ENCODE results near the gene PANK4. TPM values are rescaled to one million over a fixed set of nuclear protein-coding genes. Genes with fewer than 3 reads are reported as not detected.

The PANK4 gene
- total and polyA plus RNA-seq, 12 donors = 26.1 to 56.4 (median 34.5) TPM

- Histone ChIP-seq H3K4me1 (peaks cover 0 to 10% (median 4%) of the 10 kb centered on the region in 9 donors), H3K4me3 (no peak overlapping the region), H3K27ac (no peak overlapping the region), H3K27me3 (peaks cover 0 to 63% (median 46%) of the 10 kb centered on the region in 7 donors), H3K9me3 (no peaks in the 10 kb centered on the region), H3K36me3 (no peaks in the 10 kb centered on the region)
- intact Hi-C loops (cut with DNase I) = no loop called here
- ATAC-seq (no peak), DNase-seq (no peak)
- 81 to 83% methylated on average over 18 of the region's 18 CpGs for WGBS, 2 donors
- no peak for TF ChIP-seq CTCF (IDR thresholded peaks at IDR 0.05)
Measured at GRCh38 chr1:2458687-2459086, 67.7 kb downstream of the PANK4 start.

Other genes with a start within 250 kb of the PANK4 start
- gene MORN1, start 135.0 kb downstream of the PANK4 start, total RNA-seq = 1 to 10 TPM; 3.5 to 7.6 (median 5.7) TPM
- gene MORN1, start 135.0 kb downstream of the PANK4 start, polyA plus RNA-seq = 1 to 10 TPM; 1.2 to 3.0 TPM
- 100 to 1,000 TPM in 1 of 10 donors, 10 to 100 TPM in 9; 70.1 to 107 (median 84.1) TPM for gene RER1, start 134.8 kb downstream of the PANK4 start, total RNA-seq
- gene RER1, start 134.8 kb downstream of the PANK4 start, polyA plus RNA-seq = 10 to 100 TPM; 55.5 to 77.0 TPM
- gene PEX10, start 114.0 kb downstream of the PANK4 start, total RNA-seq = 10 to 100 TPM; 14.6 to 26.0 (median 18.6) TPM
- 10 to 100 TPM; 13.7 to 19.1 TPM for gene PEX10, start 114.0 kb downstream of the PANK4 start, polyA plus RNA-seq
- under 1 TPM in 8 of 10 donors, not detected in 2; 0.06 to 0.51 (median 0.09) TPM for gene PLCH2, start 50.3 kb downstream of the PANK4 start, total RNA-seq
- under 1 TPM; 0.12 to 0.22 TPM for gene PLCH2, start 50.3 kb downstream of the PANK4 start, polyA plus RNA-seq
- gene HES5, start 3.7 kb upstream of the PANK4 start, total RNA-seq = 1 to 10 TPM in 6 of 10 donors, under 1 TPM in 3, not detected in 1; 0.51 to 3.1 (median 1.4) TPM
- 1 to 10 TPM; 1.0 to 1.1 TPM for gene HES5, start 3.7 kb upstream of the PANK4 start, polyA plus RNA-seq
- 10 to 100 TPM in 7 of 10 donors, 1 to 10 TPM in 3; 7.5 to 43.8 (median 13.0) TPM for gene TNFRSF14, start 29.8 kb upstream of the PANK4 start, total RNA-seq
- gene TNFRSF14, start 29.8 kb upstream of the PANK4 start, polyA plus RNA-seq = 10 to 100 TPM; 19.3 to 59.6 TPM
- gene PRXL2B, start 60.2 kb upstream of the PANK4 start, total RNA-seq = 10 to 100 TPM in 1 of 10 donors, 1 to 10 TPM in 9; 3.7 to 10.3 (median 5.3) TPM
- gene PRXL2B, start 60.2 kb upstream of the PANK4 start, polyA plus RNA-seq = 10 to 100 TPM in 1 of 2 donors, 1 to 10 TPM in 1; 6.8 to 12.0 TPM
- gene MMEL1, start 106.4 kb upstream of the PANK4 start, total RNA-seq = under 1 TPM in 3 of 10 donors, not detected in 7; 0.17 to 0.77 (median 0.67) TPM
- 1 to 10 TPM in 1 of 2 donors, under 1 TPM in 1; 0.46 to 3.9 TPM for gene MMEL1, start 106.4 kb upstream of the PANK4 start, polyA plus RNA-seq

Data from heart right ventricle (tissue), 16 donors.